HepG2 (cell line): ENCODE results near the gene ABCB6. TPM values are rescaled to one million over a fixed set of nuclear protein-coding genes. Genes with fewer than 3 reads are reported as not detected.

Experiments
- ATAC-seq: fragments of 200-7000 bp; cut with Tn5 transposase; 3 replicates; pipeline ENCODE4 v1.9.1; 2020; ENCODE audit warnings: mild to moderate bottlenecking, moderate library complexity
- BruUV-seq: library from RNA; stranded (reverse); fragments of 400-500 nt; replicated peaks from 2 replicates; lab custom pipeline; 2021; lab: Mats Ljungman, UMichigan
- CTCF ChIA-PET: fragments of 300-600 bp; formaldehyde crosslinking; extraction: SDS; loops from one replicate; lab custom pipeline; 2021; ENCODE audit warnings: low total read pairs, inconsistent platforms, low intra/inter-chr PET ratio; lab: Yijun Ruan, JAX
- POLR2A ChIA-PET: fragments of 350-600 bp; sonication (Branson Sonifier 250); formaldehyde crosslinking; loops from one replicate; lab custom pipeline; 2020; ENCODE audit warnings: antibody characterized with exemption, inconsistent platforms; lab: Yijun Ruan, JAX
- DNase-seq: peaks from one replicate; pipeline ENCODE4 v3.0.0-alpha.2; 2015; ENCODE audit warnings: low spot score
- FAIRE-seq: peaks from 3 replicates; lab custom pipeline; 2011; peaks lifted over from hg19 to GRCh38; lab: Jason Lieb, UNC
- H2AFZ ChIP-seq: one replicate; pipeline ENCODE4 v1.6.1; 2011; ENCODE audit warnings: low read length, inconsistent platforms
- H3K27ac ChIP-seq: fragments of 300-600 bp; 3 replicates; pipeline ENCODE4 v1.8.0; 2011; ENCODE audit warnings: mixed run types, mild to moderate bottlenecking, mixed read lengths, low read length, inconsistent platforms; ENCODE audit not compliant: insufficient read depth; ENCODE audit errors: extremely low read length
- H3K27me3 ChIP-seq, 2 experiments: fragments of 200-600 bp in 1 of 2; 2 replicates in 1 of 2; 3 replicates in 1 of 2; pipeline versions ENCODE4 v1.6.0 to v1.8.0; 2011; ENCODE audit warnings: low read length in 2 of 2, mild to moderate bottlenecking in 2 of 2, moderate library complexity in 2 of 2, inconsistent platforms in 1 of 2; ENCODE audit not compliant: insufficient read depth in 2 of 2, control insufficient read depth in 1 of 2
- H3K36me3 ChIP-seq, 2 experiments: fragments of 200-600 bp in 1 of 2; replicated peaks in 1 of 2; 2 replicates in 1 of 2; 3 replicates in 1 of 2; pipeline versions ENCODE4 v1.5.1 to v1.8.0; 2011; ENCODE audit warnings: low read length in 2 of 2, inconsistent platforms in 1 of 2; ENCODE audit not compliant: insufficient read depth in 2 of 2, control insufficient read depth in 1 of 2
- H3K4me1 ChIP-seq: 2 replicates; pipeline ENCODE4 v1.5.1; 2012; ENCODE audit warnings: low read length, inconsistent platforms; ENCODE audit not compliant: insufficient read depth
- H3K4me2 ChIP-seq: 2 replicates; pipeline ENCODE4 v1.6.0; 2011; ENCODE audit warnings: low read depth, low read length, inconsistent platforms
- H3K4me3 ChIP-seq, 3 experiments: fragments of 200-600 bp in 1 of 3; sonication (generic), shearing (Covaris generic) in 1 of 3; replicated peaks in 1 of 3; 2 replicates each; pipeline ENCODE4 v1.5.1; 2011 to 2016; ENCODE audit warnings: low read length in 3 of 3, inconsistent platforms in 2 of 3, low read depth in 2 of 3, mild to moderate bottlenecking in 2 of 3, control low read depth in 1 of 3, mixed read lengths in 1 of 3; ENCODE audit not compliant: insufficient read depth in 1 of 3
- H3K79me2 ChIP-seq: one replicate; pipeline ENCODE4 v1.6.1; 2011; ENCODE audit warnings: low read length, inconsistent platforms; ENCODE audit not compliant: insufficient read depth
- H3K9ac ChIP-seq: 2 replicates; pipeline ENCODE4 v1.6.0; 2011; ENCODE audit warnings: mild to moderate bottlenecking, low read depth, low read length, inconsistent platforms; ENCODE audit not compliant: insufficient read depth
- H3K9me3 ChIP-seq: 2 replicates; pipeline ENCODE4 v1.5.1; 2012; ENCODE audit warnings: mild to moderate bottlenecking, low read length
- H4K20me1 ChIP-seq: 2 replicates; pipeline ENCODE4 v1.6.0; 2011; ENCODE audit warnings: inconsistent platforms, mild to moderate bottlenecking, low read length, moderate library complexity; ENCODE audit not compliant: insufficient read depth
- AGO1 ChIP-seq: fragments of 200-400 bp; formaldehyde crosslinking; IDR thresholded peaks from 2 replicates; pipeline ENCODE4 v1.6.1; 2017; ENCODE audit warnings: mild to moderate bottlenecking, low read depth, low read length, moderate library complexity; ENCODE audit not compliant: poor library complexity, severe bottlenecking
- DR1 ChIP-seq: sonication (generic); formaldehyde crosslinking; IDR thresholded peaks from 2 replicates; pipeline ENCODE4 v1.8.0; 2021; ENCODE audit warnings: mild to moderate bottlenecking, missing genetic modification reagents, inconsistent platforms
- GATAD2A ChIP-seq: IDR thresholded peaks from 2 replicates; pipeline ENCODE4 v1.6.1; 2016
- NR2C2 ChIP-seq: sonication (generic); formaldehyde crosslinking; IDR thresholded peaks from 2 replicates; pipeline ENCODE4 v1.4.0; 2020; ENCODE audit warnings: missing genetic modification reagents, mild to moderate bottlenecking, moderate library complexity, borderline replicate concordance
- PBX2 ChIP-seq: IDR thresholded peaks from 2 replicates; pipeline ENCODE4 v1.6.1; 2016; ENCODE audit warnings: control low read depth
- ZBTB42 ChIP-seq: sonication (generic); formaldehyde crosslinking; IDR thresholded peaks from 2 replicates; pipeline ENCODE4 v1.5.0; 2020; ENCODE audit warnings: mild to moderate bottlenecking, missing genetic modification reagents
- ZNF567 ChIP-seq: sonication (generic); formaldehyde crosslinking; IDR thresholded peaks from 2 replicates; pipeline ENCODE4 v1.8.1; 2023; ENCODE audit warnings: mild to moderate bottlenecking, missing genetic modification reagents, borderline replicate concordance
- ZNF749 ChIP-seq: sonication (generic); formaldehyde crosslinking; IDR thresholded peaks from 2 replicates; pipeline ENCODE4 v1.8.0; 2022; ENCODE audit warnings: mild to moderate bottlenecking, missing genetic modification reagents, moderate library complexity, borderline replicate concordance
- ZNF768 ChIP-seq: sonication (generic); formaldehyde crosslinking; IDR thresholded peaks from 2 replicates; pipeline ENCODE4 v1.4.0; 2020; ENCODE audit warnings: missing genetic modification reagents
- ZNF773 ChIP-seq: sonication (generic); formaldehyde crosslinking; IDR thresholded peaks from 2 replicates; pipeline ENCODE4 v1.4.0; 2020; ENCODE audit warnings: missing genetic modification reagents, borderline replicate concordance
- WGBS: methylation state at CpG from one replicate; pipeline ENCODE4 v1.1.6; 2017; ENCODE audit warnings: low lambda C conversion rate; 5-methylcytosine and 5-hydroxymethylcytosine counted together
- in situ Hi-C: cut with HindIII; loops from 2 replicates; pipeline ENCODE4 v1.10.0; 2017; ENCODE audit warnings: low pct_unique_long_range_greater_than_20kb; ENCODE audit not compliant: extremely low pct_ligation_motif_present
- intact Hi-C: fragments of 100-400 bp; cut with micrococcal nuclease; formaldehyde crosslinking; loops from one replicate; pipeline ENCODE4 v1.10.0; 2022; ENCODE audit not compliant: unreplicated experiment
- polyA plus RNA-seq, 8 experiments: library from polyadenylated mRNA; depleted of rRNA in 3 of 8; stranded (reverse) in 7 of 8; unstranded in 1 of 8; fragments of >200 nt; fragmentation: Illumina TruSeq in 4 of 8; extraction: Trizol in 4 of 8; gene quantifications; 2 replicates each; pipeline versions ENCODE4 v1.2.1 to v1.2.3, GENCODE V29; 2011 to 2016; ENCODE audit warnings: low read depth in 4 of 8, missing spikeins in 1 of 8, mixed read lengths in 1 of 8; ENCODE audit not compliant: insufficient read depth in 1 of 8
- total RNA-seq, 5 experiments: library from RNA; depleted of rRNA; stranded (reverse); fragments of >200 nt; fragmentation: Illumina TruSeq; extraction: Trizol; gene quantifications; 2 replicates each; pipeline ENCODE4 v1.2.3, GENCODE V29; 2016; ENCODE audit warnings: low read depth in 1 of 5

ABCB6 gene
- total and polyA plus RNA-seq, 2 of the 13 experiments (the other 11 are each of a cell fraction or from before 2014, with no cell fraction given) = 91.1 to 137 TPM

GRCh38 chr2:219251656-219252055 is 32.9 kb upstream of the ABCB6 start:
- H3K9me3 ChIP-seq = no peaks in the 10 kb centered on the region
- H3K27me3 ChIP-seq = peaks cover 2 to 33% of the 10 kb centered on the region in 2 experiments; a peak in 4 of 5 replicates
- peaks cover 3% of the 10 kb centered on the region for H3K79me2 ChIP-seq
- H2AFZ ChIP-seq = no peak overlapping the region
- no peak overlapping the region for H3K27ac ChIP-seq
- H3K4me2 ChIP-seq = no peak overlapping the region
- TF ChIP-seq ZNF768 (CRISPR knock-in tag) = no peak
- no peak for TF ChIP-seq GATAD2A
- no peak for TF ChIP-seq ZNF749 (CRISPR knock-in tag)
- TF ChIP-seq DR1 = no peak
- TF ChIP-seq PBX2 (CRISPR knock-in tag) = no peak
- TF ChIP-seq AGO1 = no peak
- no peak for TF ChIP-seq NR2C2
- no peak for TF ChIP-seq ZNF567 (CRISPR knock-in tag)
- no peak for TF ChIP-seq ZBTB42
- TF ChIP-seq ZNF773 = no peak
- H4K20me1 ChIP-seq = no peaks in the 10 kb centered on the region
- FAIRE-seq = no peak
- CTCF ChIA-PET = no interaction called here
- in situ Hi-C loops = no loop called here
- no peak overlapping the region for H3K9ac ChIP-seq
- H3K4me1 ChIP-seq = peaks cover 75% of the 10 kb centered on the region
- ATAC-seq = no peak
- BruUV-seq = no TSS peak
- intact Hi-C loops = no loop called here
- H3K36me3 ChIP-seq = peaks cover 1 to 13% of the 10 kb centered on the region in 2 experiments; a peak in 4 of 5 replicates
- WGBS = 93% methylated on average over 6 of the region's 6 CpGs
- H3K4me3 ChIP-seq = no peak overlapping the region
- POLR2A ChIA-PET = interaction anchor here (0.7 to 5.7 kb wide), 4 partner anchors 9 to 44 kb away, joined by 3 to 73 read pairs (median 4); partner anchors contain the start of genes DNAJB2 and ZFAND2B
- no peak for DNase-seq
